ENCODE data around the gene PACS2. TPM values are rescaled to one million over a fixed set of nuclear protein-coding genes. Genes with fewer than 3 reads are reported as not detected.
A peak's percentile ranks its signal among the peaks of the same experiment; 100 is the strongest.

PACS2 gene
- total RNA-seq, 1 experiment from 2014 or later: 43.3 TPM

DNA sequence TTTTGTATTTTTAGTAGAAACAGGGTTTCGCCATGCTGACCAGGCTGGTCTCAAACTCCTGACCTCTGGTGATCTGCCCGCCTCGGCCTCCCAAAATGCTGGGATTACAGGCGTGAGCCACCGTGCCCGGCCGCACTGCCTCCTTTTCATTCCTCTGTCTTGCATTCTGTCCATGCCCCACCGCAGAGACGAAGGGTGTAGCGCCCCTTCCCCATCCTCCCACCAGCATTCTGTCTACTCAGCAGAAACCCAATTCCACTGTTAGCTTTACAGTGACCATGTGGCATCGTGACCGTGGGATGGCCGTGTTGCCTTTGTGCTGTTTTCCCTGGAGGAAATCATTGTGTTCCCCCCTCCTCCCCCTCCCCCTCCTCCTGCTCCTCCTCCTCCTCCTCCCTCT, 94.0 kb downstream of the PACS2 start:
- peaks cover 6% of the 10 kb centered on the region; the same call in 1 of the 2 replicates for H3K9me3 ChIP-seq (ENCODE audit: insufficient read depth, low read depth)
- ChIA-PET POLR2A (ENCODE audit: unreplicated experiment) (no interaction called here), CTCF (no interaction called here)
- no peaks in the 10 kb centered on the region for H3K9me2 ChIP-seq (ENCODE audit: insufficient read depth)
- H3K4me1 ChIP-seq (replicated peaks; ENCODE audit: insufficient read depth): peaks cover 5% of the 10 kb centered on the region
- no peaks in the 10 kb centered on the region for H4K20me1 ChIP-seq (ENCODE audit: insufficient read depth)
- BruUV-seq (replicated peaks): no TSS peak
- H3K36me3 ChIP-seq (ENCODE audit: low read depth): no peaks in the 10 kb centered on the region
- H3K4me2 ChIP-seq: no peak overlapping the region
- no peaks in the 10 kb centered on the region for H3K79me2 ChIP-seq (ENCODE audit: low read depth)
- H3K27me3 ChIP-seq (ENCODE audit: insufficient read depth, low read depth): peaks cover 26% of the 10 kb centered on the region
- intact Hi-C loops (cut with micrococcal nuclease; ENCODE audit: unreplicated experiment): no loop called here
- H3F3A ChIP-seq (ENCODE audit: insufficient read depth, low read depth): peaks cover 5% of the 10 kb centered on the region; the same call in 1 of the 2 replicates
- no peak for DNase-seq
- TF ChIP-seq, protein P1, sequence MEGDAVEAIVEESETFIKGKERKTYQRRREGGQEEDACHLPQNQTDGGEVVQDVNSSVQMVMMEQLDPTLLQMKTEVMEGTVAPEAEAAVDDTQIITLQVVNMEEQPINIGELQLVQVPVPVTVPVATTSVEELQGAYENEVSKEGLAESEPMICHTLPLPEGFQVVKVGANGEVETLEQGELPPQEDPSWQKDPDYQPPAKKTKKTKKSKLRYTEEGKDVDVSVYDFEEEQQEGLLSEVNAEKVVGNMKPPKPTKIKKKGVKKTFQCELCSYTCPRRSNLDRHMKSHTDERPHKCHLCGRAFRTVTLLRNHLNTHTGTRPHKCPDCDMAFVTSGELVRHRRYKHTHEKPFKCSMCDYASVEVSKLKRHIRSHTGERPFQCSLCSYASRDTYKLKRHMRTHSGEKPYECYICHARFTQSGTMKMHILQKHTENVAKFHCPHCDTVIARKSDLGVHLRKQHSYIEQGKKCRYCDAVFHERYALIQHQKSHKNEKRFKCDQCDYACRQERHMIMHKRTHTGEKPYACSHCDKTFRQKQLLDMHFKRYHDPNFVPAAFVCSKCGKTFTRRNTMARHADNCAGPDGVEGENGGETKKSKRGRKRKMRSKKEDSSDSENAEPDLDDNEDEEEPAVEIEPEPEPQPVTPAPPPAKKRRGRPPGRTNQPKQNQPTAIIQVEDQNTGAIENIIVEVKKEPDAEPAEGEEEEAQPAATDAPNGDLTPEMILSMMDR (conservative IDR thresholded peaks at IDR 0.05): no peak
- no peak for TF ChIP-seq EZH2 (IDR thresholded peaks at IDR 0.05; ENCODE audit: low read depth)
- no peak overlapping the region for H2AFZ ChIP-seq
- no peak overlapping the region for H3K4me3 ChIP-seq
- no peak overlapping the region for H3K27ac ChIP-seq

- DNase-seq: no peak
- Histone ChIP-seq H3K9me3 (ENCODE audit: insufficient read depth, low read depth) (no peaks in the 10 kb centered on the region; the same call in 1 of the 2 replicates), H3K4me3 (no peak overlapping the region), H4K20me1 (ENCODE audit: insufficient read depth) (no peaks in the 10 kb centered on the region), H3K4me1 (replicated peaks; ENCODE audit: insufficient read depth) (peaks cover 5% of the 10 kb centered on the region), H3K27me3 (ENCODE audit: insufficient read depth, low read depth) (peaks cover 32% of the 10 kb centered on the region), H2AFZ (no peak overlapping the region), H3K36me3 (ENCODE audit: low read depth) (no peaks in the 10 kb centered on the region), H3K9me2 (ENCODE audit: insufficient read depth) (no peaks in the 10 kb centered on the region), H3K27ac (no peak overlapping the region), H3K4me2 (no peak overlapping the region), H3F3A (ENCODE audit: insufficient read depth, low read depth) (peaks cover 12% of the 10 kb centered on the region; the same call in 1 of the 2 replicates), H3K79me2 (ENCODE audit: low read depth) (no peaks in the 10 kb centered on the region)
- intact Hi-C loops (cut with micrococcal nuclease; ENCODE audit: unreplicated experiment): no loop called here
- ChIA-PET CTCF (no interaction called here), POLR2A (ENCODE audit: unreplicated experiment) (no interaction called here)
- TF ChIP-seq EZH2 (IDR thresholded peaks at IDR 0.05; ENCODE audit: low read depth): no peak
- TF ChIP-seq, protein P1 (conservative IDR thresholded peaks at IDR 0.05): no peak
- no TSS peak for BruUV-seq (replicated peaks)
Observed at GRCh38 chr14:105409364-105409763, 94.8 kb downstream of the PACS2 start.

- no peaks in the 10 kb centered on the region for H4K20me1 ChIP-seq (ENCODE audit: insufficient read depth)
- peak overlapping the region; percentile 46; the same call in 1 of the 2 replicates for H3K4me3 ChIP-seq
- peaks cover 34% of the 10 kb centered on the region for H3K27me3 ChIP-seq (ENCODE audit: insufficient read depth, low read depth)
- no peaks in the 10 kb centered on the region for H3K79me2 ChIP-seq (ENCODE audit: low read depth)
- TF ChIP-seq, protein P1 (conservative IDR thresholded peaks at IDR 0.05): no peak
- TF ChIP-seq EZH2 (IDR thresholded peaks at IDR 0.05; ENCODE audit: low read depth): no peak
- intact Hi-C loops (cut with micrococcal nuclease; ENCODE audit: unreplicated experiment): no loop called here
- H3K9me3 ChIP-seq (ENCODE audit: insufficient read depth, low read depth): no peaks in the 10 kb centered on the region
- CTCF ChIA-PET: no interaction called here
- peaks cover 5% of the 10 kb centered on the region for H3K4me1 ChIP-seq (replicated peaks; ENCODE audit: insufficient read depth)
- H3F3A ChIP-seq (ENCODE audit: insufficient read depth, low read depth): peaks cover 17% of the 10 kb centered on the region; the same call in 1 of the 2 replicates
- H3K9me2 ChIP-seq (ENCODE audit: insufficient read depth): no peaks in the 10 kb centered on the region
- H3K4me2 ChIP-seq: peak overlapping the region; percentile 79
- POLR2A ChIA-PET (ENCODE audit: unreplicated experiment): no interaction called here
- no peaks in the 10 kb centered on the region for H3K36me3 ChIP-seq (ENCODE audit: low read depth)
- no TSS peak for BruUV-seq (replicated peaks)
- no peak for DNase-seq
- no peak overlapping the region for H2AFZ ChIP-seq
- H3K27ac ChIP-seq: no peak overlapping the region
Observed at GRCh38 chr14:105410642-105411016, 96.1 kb downstream of the PACS2 start.

Measured in PC-9 (cell line).